HUDEP-2 (cell line): ENCODE results near the gene ASXL1.
"Not testable (repeated sequence)": the region's sequence is repeated elsewhere in the genome, so short reads cannot be mapped to it uniquely, and the experiment has no call there.

Experiments
- DNase-seq, 76 experiments: peaks; one replicate each; lab custom pipeline; 2025; ENCODE audit not compliant: unreplicated experiment in 76 of 76; lab: John Stamatoyannopoulos, UW

ASXL1 gene

DNA sequence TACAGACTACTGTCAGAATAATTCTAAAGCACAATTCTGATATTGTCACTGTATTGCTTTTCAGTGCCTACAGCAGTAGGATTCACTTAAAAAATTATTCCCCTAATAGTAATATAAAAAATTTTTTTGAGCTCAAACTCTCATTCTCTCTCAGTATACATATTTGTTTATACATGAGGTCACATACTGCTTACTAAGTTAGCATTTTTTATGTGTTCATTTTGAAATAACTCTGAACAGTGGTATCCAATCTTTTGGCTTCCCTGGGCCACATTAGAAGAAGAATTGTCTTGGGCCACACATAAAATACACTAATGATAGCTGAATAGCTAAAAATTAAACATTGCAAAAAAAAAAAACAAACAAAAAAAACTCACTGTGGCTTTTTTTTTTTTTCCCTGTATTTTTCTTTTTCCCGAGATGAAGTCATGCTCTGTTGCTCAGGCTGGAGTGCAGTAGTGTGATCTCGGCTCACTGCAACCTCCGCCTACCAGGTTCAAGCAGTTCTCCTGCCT is 38.6 kb downstream of the ASXL1 start:
- no peak for DNase-seq

DNA sequence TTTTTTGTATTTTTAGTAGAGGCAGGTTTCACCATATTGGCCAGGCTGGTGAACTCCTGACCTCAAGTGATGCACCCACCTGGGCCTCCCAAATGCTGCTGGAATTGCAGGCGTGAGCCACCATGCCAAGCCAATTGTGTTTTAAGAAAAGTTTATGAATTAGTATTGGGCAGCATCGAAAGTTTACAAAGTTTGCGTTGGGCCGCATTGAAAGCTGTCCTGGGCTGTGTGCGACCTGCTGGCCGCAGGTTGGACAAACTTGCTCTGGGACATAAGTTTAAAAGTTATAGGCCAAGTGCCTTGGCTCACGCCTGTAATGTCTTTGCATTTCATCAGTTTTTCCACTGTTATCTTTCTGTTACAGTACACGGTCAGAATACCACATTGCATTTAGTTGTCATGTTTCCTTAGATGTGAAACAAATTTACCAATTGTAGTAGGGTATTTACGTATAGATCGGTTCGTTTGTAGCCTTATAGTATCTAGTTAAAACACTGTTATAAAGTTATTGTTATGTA is 39.5 kb downstream of the ASXL1 start:
- DNase-seq, result peak in 45 of 76 experiments; percentile 5 to 71 (median 30)

DNA sequence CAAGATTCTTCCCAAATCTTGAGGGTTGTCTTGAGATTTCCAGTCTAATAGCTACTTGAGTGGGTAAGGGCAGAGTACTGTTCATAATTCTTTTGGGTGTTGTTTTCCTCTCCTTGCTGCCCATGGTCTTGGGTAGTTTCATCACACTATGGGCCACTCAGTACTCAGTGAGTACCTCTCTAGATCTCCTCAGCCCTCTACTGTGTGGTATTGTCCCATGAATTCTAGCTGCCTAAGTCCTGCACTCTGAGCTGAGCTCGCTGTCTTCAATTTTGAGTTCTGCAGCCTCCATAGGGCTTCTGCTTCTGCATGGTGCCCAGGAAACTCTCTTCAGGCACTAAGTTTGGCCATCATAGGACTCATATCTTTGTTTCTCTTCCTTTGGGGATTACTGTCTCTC is 42.3 kb downstream of the ASXL1 start:
- no peak for DNase-seq

DNA sequence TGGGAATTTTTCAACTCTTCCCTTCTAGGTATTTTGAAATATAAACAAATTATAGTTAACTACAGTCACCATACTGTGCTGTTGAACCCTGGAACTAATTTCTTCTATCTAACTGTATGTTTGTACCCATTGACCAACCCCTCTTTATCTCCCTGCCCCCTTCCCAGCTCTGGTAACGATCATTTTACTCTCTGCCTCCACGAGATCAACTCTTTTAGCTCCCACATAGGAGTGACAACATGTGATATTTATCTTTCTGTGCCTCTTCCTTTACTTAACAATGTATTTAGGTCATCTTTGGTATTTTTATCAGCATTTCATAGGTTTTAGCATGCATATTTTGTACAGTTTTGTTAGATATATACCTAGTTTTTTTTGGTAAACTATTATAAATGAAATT is 45.9 kb downstream of the ASXL1 start:
- peak in 61 of 76 experiments; percentile 2 to 80 (median 40) for DNase-seq

DNA sequence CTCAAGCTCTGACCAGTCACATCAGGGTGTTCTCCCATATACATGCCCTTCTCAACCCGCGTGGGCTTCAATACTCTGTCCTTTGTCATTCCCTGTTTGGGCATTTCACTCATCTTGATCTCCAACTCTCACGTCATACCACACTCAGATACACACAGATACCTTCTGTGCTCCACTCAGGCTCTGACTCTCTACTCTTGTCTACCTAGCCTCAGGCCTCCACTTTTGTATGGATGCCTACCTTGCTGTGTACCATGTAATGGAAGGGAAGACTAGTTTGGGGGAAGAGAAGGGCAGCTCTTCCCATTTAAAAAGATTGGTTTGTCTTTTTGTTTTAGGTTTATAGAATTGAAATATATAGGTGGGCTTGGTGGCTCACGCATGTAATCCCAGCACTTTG is 48.6 kb downstream of the ASXL1 start:
- no peak for DNase-seq

DNA sequence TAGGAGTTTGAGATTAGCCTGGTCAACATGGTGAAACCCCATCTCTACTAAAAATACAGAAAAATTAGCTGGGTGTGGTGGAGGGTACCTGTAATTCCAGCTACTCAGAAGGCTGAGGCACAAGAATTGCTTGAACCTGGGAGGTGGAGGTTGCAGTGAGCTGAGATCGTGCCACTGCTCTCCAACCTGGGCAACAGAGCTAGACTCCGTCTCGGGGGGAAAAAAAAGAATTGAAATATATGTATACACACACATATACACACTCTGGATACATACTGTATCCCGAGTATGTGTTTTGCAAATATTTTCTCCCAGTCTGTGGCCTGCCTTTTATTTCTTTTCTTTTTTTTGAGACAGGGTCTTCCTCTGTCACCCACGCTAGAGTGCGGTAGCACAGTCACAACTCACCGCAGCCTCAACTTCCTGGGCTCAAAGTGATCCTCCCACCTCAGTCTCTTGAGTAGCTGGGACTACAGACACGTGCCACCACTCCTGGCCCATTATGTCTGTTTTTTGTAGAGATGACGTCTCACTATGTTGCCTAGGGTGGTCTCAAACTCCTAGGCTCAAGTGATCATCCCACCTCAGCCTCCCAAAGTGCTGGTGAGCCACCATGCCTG is 49.1 kb downstream of the ASXL1 start:
- not testable (repeated sequence) for DNase-seq

DNA sequence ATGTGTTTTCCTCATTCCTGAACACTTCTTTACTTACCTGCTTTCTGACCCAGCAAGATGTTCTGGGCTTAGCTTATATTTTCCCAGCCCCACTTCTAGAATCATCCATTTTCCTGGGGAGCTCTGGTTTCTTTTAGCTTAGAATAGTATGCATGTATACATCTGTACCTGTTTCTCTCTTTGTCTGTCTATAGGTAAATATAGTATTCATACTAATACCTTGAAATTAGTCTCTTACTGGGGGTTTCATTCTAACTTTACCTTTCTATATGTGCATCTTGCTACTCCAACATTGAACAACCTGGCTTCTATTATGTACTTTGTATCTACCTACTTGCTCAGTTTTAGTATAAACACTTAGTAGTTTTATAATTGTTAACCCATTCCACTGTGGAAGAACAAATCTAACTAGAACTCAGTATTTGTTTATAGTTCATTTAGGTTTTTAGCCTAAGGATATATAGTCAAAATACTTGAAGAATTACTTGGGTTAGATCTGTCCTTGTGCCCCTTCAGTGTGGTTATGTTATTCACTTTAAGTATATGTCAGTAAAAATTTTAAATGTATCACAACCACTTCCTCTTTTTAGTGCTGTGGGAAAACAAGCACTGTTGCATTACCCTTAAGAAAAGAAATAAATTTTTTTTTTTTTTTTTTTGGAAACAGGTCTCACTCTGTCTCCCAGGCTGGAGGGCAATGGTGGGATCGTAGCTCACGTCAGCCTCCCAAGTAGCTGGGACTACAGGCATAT is 54.0 kb downstream of the ASXL1 start:
- DNase-seq, result no peak

DNA sequence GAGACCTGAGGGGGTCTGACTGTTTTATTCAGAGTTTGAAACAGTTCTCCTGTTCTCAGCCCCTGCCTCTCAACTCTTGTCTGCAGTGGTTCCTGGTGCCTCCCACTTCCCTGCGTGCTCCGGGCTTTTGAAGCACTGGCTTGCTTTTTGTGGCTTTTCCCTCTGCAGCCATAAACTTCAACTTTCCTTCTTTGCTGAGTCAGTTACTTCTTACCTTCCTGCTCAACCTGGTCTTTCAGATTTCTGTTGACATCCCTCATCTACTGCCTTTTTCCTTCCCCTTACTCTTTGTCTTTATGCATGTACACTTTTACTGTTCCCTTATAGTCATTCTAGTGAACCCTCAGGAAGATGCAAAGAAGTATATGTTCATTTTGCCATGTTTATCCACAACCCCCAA is 57.4 kb downstream of the ASXL1 start:
- DNase-seq, result no peak

DNA sequence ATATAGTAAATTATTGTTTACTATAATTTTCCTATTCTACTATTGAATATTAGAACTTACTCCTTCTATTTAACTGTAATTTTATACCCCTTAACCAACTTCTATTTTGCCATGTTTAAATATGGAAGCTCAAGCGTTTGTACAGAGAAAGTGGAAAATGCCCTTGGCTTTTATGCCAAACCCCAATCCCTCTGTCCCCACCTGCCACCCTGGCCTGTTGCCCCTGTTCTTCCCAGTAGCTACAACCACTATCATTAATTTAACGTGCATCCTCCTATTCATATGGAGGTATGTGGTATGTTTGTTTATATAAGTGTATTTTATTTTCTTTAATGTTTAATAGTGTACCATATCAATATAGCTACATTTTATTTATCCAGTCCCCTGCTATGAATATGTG is 58.1 kb downstream of the ASXL1 start:
- no peak for DNase-seq

DNA sequence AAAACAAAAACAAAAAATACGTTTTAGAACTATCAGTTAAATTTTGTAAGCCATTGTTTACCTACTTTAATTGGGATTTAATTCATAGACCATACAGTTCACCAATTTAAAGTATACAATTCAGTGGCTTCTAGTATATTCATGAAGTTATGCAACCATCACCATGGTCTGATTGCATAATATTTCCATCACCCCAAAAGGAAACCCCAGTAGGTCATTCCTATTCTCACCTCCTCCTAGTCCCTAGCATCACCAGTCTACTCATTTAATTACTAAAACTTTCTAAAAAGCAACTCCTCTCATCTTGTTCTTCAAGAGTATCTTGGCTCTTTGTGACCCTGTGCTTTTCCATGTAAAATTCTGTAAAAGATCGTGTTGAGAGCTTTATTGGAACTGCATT is 60.2 kb downstream of the ASXL1 start:
- DNase-seq, result no peak

DNA sequence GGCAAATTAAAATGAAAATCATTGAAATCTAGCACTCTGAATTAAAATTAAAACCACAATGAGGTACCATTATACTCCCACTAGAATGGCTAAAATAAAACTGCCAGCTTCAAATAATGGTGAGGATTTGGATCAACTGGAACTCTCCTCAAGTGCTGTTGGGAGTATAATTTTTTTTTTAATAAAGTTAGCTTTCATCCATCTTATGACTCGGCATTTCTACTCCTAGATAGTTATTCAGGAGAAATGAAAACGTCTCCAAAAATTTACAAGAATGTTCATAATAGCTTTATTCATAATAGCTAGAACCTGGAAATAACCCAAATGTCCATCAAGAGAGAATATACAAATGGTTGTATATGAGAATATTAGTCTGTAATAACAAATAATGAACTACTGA is 63.2 kb downstream of the ASXL1 start:
- no peak for DNase-seq

DNA sequence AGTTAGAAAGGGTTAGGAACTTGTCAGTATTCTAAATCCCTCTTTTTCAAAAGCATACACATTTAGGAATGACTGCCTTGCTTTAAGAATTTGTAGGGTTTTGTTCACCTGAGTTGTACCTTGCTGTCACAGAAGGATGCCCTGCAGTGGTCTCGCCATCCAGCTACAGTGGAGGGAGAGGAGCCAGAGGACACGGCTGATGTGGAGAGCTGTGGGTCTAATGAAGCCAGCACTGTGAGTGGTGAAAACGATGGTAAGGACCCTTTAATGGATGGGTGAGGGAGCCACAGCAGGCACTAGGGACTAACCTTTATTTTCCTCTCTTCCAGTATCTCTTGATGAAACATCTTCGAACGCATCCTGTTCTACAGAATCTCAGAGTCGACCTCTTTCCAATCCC is 69.9 kb downstream of the ASXL1 start:
- no peak for DNase-seq

DNA sequence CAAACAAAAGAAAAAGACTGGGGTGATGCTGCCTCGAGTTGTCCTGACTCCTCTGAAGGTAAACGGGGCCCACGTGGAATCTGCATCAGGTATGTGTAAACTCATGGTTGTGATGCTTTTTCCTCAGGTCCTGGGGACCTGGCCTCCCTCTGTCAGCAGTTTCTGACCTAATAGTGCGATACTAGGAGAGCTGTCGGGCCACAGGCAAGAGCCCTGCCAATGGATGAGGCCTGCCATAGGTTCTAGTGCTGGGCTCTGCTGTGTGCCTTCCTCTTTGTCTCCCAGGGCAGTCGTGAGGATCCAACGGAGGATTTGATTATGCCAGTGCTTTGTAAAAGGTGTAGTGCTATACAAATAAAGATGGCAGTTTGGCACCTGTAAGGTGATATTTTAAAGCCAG is 71.2 kb downstream of the ASXL1 start:
- no peak for DNase-seq

DNA sequence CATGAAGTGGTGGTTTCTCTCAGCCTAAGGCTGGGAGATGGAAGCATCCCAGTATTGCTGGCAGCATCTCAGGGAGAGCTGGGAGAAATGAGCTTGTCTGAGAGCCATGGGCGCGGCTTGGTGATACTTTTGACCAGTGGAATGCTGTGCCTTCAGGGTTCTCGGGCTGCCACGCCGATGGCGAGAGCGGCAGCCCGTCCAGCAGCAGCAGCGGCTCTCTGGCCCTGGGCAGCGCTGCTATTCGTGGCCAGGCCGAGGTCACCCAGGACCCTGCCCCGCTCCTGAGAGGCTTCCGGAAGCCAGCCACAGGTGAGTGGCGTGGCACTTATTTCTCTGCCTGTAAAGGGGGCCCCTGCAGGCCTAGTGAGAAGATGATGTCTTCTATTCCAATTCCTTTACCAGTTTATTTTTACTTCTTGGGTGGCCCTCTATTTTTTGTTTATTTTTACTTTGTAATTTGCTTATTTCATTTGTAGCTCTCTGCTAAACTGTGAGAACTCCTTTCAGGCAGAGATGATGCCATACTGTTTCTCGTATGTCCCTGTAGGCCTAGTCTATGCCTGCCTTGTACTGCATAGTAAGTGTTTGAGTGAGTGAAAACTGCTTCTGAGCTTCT is 71.7 kb downstream of the ASXL1 start:
- no peak for DNase-seq

DNA sequence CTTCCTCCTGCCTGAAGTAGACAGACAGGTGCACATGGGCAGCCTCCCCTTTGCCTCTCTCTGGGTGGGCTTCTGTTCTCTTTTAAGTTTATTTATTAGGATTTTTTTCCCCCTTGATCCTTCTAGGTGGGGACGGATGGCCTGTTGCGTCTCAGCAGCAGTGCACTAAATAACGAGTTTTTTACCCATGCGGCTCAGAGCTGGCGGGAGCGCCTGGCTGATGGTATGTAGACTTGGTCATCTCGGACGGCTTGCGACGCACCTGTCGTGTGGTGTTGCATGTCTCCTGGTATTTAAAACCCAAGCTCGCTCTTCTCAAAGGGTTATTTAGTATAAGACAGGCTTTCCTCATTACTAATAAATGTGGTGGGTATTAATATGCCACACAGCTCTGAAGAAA is 73.3 kb downstream of the ASXL1 start:
- DNase-seq, result no peak

DNA sequence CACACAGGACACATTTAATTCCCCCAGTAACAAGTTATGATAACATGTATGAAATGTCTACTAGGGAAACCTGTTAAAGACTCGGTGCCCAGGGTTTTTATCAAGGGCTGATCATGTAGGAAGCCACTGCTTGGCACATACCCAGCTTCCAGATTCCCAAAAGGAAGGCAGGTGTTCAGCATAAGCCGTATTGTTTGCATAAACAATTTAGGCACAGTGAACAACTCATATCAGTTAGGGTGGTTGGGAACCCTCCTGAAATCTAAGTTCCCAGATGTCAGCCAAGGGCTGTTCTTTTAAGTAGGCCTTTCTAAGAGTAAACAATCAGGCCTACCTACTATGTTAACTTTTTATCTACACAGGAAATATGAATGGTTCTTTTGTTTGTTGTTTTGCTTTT is 74.1 kb downstream of the ASXL1 start:
- no peak for DNase-seq

DNA sequence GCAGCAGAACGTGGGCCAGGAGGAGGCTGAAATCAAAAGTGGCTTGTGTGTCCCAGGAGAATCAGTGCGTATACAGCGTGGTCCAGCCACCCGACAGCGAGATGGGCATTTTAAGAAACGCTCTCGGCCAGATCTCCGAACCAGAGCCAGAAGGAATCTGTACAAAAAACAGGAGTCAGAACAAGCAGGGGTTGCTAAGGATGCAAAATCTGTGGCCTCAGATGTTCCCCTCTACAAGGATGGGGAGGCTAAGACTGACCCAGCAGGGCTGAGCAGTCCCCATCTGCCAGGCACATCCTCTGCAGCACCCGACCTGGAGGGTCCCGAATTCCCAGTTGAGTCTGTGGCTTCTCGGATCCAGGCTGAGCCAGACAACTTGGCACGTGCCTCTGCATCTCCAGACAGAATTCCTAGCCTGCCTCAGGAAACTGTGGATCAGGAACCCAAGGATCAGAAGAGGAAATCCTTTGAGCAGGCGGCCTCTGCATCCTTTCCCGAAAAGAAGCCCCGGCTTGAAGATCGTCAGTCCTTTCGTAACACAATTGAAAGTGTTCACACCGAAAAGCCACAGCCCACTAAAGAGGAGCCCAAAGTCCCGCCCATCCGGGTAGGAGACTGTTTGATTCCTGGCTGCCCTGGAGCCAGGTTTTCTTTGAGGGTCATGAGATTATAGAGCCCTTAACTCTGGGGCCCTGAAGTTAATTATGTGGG is 75.3 kb downstream of the ASXL1 start:
- DNase-seq, result no peak

DNA sequence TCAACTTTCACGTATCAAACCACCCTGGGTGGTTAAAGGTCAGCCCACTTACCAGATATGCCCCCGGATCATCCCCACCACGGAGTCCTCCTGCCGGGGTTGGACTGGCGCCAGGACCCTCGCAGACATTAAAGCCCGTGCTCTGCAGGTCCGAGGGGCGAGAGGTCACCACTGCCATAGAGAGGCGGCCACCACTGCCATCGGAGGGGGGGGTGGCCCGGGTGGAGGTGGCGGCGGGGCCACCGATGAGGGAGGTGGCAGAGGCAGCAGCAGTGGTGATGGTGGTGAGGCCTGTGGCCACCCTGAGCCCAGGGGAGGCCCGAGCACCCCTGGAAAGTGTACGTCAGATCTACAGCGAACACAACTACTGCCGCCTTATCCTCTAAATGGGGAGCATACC is 76.3 kb downstream of the ASXL1 start:
- no peak for DNase-seq

DNA sequence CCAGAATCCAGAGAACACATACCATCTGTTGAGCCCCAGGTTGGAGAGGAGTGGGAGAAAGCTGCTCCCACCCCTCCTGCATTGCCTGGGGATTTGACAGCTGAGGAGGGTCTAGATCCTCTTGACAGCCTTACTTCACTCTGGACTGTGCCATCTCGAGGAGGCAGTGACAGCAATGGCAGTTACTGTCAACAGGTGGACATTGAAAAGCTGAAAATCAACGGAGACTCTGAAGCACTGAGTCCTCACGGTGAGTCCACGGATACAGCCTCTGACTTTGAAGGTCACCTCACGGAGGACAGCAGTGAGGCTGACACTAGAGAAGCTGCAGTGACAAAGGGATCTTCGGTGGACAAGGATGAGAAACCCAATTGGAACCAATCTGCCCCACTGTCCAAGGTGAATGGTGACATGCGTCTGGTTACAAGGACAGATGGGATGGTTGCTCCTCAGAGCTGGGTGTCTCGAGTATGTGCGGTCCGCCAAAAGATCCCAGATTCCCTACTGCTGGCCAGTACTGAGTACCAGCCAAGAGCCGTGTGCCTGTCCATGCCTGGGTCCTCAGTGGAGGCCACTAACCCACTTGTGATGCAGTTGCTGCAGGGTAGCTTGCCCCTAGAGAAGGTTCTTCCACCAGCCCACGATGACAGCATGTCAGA is 77.4 kb downstream of the ASXL1 start:
- DNase-seq, result no peak

DNA sequence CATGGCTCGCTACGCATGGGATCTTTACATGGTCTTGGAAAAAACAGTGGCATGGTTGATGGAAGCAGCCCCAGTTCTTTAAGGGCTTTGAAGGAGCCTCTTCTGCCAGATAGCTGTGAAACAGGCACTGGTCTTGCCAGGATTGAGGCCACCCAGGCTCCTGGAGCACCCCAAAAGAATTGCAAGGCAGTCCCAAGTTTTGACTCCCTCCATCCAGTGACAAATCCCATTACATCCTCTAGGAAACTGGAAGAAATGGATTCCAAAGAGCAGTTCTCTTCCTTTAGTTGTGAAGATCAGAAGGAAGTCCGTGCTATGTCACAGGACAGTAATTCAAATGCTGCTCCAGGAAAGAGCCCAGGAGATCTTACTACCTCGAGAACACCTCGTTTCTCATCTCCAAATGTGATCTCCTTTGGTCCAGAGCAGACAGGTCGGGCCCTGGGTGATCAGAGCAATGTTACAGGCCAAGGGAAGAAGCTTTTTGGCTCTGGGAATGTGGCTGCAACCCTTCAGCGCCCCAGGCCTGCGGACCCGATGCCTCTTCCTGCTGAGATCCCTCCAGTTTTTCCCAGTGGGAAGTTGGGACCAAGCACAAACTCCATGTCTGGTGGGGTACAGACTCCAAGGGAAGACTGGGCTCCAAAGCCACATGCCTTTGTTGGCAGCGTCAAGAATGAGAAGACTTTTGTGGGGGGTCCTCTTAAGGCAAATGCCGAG is 78.2 kb downstream of the ASXL1 start:
- no peak for DNase-seq
